ENCODE results near the gene TBC1D10B.
A peak's percentile ranks its signal among the peaks of the same experiment; 100 is the strongest.
"Not testable (repeated sequence)": the region's sequence is repeated elsewhere in the genome, so short reads cannot be mapped to it uniquely, and the experiment has no call there.

The TBC1D10B gene

DNA sequence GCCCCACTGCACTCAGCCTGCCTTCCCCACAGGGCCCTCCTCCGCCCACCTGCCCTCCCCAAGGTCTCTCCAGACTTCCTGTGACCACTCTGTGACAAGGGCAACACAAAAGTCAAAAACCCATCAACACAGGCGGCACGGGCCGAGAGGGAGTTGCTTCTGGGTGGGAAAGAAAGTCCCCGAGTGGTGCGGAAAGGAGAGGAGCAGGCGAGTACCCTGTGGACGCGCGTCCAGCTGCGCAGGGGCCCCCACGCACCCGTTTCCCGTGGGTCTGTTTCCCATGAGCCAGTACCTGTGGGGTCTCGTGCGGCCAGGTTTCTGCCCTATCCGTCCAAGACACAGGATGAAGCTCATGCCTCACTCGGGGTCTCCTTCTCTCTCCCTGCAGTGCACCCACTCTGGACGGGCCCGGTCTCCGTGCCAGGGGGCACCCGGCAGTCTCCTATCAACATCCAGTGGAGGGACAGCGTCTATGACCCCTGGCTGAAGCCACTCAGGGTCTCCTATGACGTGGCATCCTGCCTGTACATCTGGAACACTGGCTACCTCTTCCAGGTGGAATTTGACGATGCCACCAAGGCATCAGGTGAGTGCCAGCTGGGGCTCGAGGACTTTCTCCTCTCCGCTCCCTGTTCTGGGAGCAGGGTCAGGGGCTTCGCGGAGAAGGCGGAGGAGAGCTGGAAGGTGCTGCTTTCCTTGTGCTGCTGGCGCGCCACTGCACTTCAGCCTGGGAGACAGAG is 27.4 kb downstream of the TBC1D10B start:
- Mint-ChIP-seq H3K4me1 (no peaks in the 10 kb centered on the region), H3K4me3 (no peak overlapping the region)
- no peak for DNase-seq

DNA sequence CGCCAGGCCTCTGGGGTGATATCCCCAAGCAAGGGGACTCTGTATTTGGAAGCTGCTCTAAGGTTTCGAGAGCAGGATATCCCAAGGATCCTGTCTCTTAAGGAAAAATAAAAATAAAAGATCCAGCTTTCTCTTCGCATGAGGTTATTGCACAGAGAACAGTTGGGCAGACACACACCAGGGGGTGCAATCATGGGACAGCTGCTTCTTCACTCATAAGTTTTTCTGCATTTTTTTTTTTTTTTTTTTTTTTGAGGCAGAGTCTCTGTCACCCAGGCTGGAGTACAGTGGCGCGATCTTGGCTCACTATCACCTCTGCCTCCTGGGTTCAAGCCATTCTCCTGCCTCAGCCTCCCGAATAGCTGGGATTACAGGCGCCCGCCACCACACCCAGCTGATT is 28.3 kb downstream of the TBC1D10B start:
- not testable (repeated sequence) for H3K27me3 Mint-ChIP-seq (ENCODE audit: low read depth, poor library complexity); DNase-seq; H3K27ac Mint-ChIP-seq; H3K36me3 Mint-ChIP-seq (ENCODE audit: low read depth); H3K4me3 Mint-ChIP-seq; H3K4me1 Mint-ChIP-seq
- H3K9me3 Mint-ChIP-seq, result peaks cover 12% of the 10 kb centered on the region

More for the DNA sequence above, 27.4 kb downstream of the TBC1D10B start:
- TF ChIP-seq, protein P1, sequence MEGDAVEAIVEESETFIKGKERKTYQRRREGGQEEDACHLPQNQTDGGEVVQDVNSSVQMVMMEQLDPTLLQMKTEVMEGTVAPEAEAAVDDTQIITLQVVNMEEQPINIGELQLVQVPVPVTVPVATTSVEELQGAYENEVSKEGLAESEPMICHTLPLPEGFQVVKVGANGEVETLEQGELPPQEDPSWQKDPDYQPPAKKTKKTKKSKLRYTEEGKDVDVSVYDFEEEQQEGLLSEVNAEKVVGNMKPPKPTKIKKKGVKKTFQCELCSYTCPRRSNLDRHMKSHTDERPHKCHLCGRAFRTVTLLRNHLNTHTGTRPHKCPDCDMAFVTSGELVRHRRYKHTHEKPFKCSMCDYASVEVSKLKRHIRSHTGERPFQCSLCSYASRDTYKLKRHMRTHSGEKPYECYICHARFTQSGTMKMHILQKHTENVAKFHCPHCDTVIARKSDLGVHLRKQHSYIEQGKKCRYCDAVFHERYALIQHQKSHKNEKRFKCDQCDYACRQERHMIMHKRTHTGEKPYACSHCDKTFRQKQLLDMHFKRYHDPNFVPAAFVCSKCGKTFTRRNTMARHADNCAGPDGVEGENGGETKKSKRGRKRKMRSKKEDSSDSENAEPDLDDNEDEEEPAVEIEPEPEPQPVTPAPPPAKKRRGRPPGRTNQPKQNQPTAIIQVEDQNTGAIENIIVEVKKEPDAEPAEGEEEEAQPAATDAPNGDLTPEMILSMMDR (IDR thresholded peaks at IDR 0.05), result no peak
- H3K9me3 Mint-ChIP-seq, result peaks cover 12% of the 10 kb centered on the region
- no peaks in the 10 kb centered on the region for H3K36me3 Mint-ChIP-seq (ENCODE audit: low read depth)
- no peaks in the 10 kb centered on the region for H3K27me3 Mint-ChIP-seq (ENCODE audit: low read depth, poor library complexity)
- no peak overlapping the region for H3K27ac Mint-ChIP-seq

DNA sequence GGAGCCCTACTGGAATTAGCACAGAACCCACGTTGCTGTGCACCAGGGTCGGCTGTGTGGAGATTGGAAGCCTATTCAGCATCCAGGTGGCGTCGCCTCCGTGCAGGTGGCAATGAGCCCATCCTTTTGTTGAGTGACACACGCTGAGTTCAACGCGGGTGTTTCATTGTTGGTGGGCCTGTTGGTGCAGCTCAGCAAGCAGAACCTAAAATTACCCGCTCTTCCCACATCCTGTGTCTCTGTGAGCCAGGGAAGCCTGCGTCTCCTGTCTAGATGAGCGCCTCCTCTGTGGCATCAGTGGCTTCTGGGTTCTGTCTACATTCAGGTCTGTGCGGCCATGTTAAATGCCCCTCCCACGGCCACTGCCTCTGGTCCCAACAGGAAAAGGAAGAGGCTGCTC is 29.7 kb downstream of the TBC1D10B start:
- peaks cover 3% of the 10 kb centered on the region for H3K27me3 Mint-ChIP-seq (ENCODE audit: low read depth, poor library complexity)
- H3K9me3 Mint-ChIP-seq, result peaks cover 12% of the 10 kb centered on the region
- H3K4me1 Mint-ChIP-seq, result peaks cover 12% of the 10 kb centered on the region
- TF ChIP-seq, protein P1 (IDR thresholded peaks at IDR 0.05), result no peak
- no peaks in the 10 kb centered on the region for H3K36me3 Mint-ChIP-seq (ENCODE audit: low read depth)
- DNase-seq, result no peak
- no peak overlapping the region for H3K27ac Mint-ChIP-seq
- no peak overlapping the region for H3K4me3 Mint-ChIP-seq

DNA sequence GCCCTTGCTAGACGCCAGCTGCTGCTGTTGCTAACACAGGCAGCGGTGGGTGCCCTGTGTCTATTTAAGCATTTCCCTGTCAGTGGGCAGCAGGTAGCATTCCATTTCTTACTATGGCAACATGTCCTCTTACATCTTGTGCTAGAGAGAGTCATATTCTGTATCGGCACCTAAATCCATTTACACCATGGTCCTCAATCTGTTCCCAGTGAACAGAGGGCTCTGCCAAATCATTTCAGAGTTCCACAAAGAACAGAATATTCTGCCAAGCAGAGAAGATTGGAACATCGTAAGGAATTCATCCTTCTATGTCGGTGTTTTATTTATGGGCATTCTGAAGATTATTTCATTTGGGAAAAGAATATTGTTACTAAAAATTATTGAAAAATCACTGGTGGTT is 31.6 kb downstream of the TBC1D10B start:
- not testable (repeated sequence) for H3K27me3 Mint-ChIP-seq (ENCODE audit: low read depth, poor library complexity); H3K36me3 Mint-ChIP-seq (ENCODE audit: low read depth); H3K4me3 Mint-ChIP-seq; H3K27ac Mint-ChIP-seq; DNase-seq
- Mint-ChIP-seq H3K4me1 (peaks cover 16% of the 10 kb centered on the region), H3K9me3 (peaks cover 12% of the 10 kb centered on the region)

DNA sequence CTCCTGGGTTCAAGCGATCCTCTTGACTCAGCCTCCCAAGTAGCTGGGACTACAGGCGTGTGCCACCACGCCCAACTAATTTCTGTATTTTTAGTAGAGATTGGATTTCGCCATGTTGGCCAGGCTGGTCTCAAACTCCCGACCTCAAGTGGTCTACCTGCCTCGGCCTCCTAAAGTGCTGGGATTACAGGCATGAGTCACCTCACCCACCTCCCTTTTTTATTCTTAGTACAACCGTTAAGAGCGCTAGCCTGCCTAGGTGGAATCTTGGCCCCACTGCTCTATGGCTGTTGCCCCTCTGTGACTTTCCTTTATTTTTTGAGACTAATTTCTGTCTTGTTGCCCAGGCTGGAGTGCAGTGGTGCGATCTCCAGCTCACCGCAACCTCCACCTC is 32.3 kb downstream of the TBC1D10B start:
- H3K36me3 Mint-ChIP-seq (ENCODE audit: low read depth); H3K4me3 Mint-ChIP-seq; H3K27ac Mint-ChIP-seq; DNase-seq; H3K27me3 Mint-ChIP-seq (ENCODE audit: low read depth, poor library complexity): not testable (repeated sequence)
- Mint-ChIP-seq H3K9me3 (peaks cover 12% of the 10 kb centered on the region), H3K4me1 (peaks cover 16% of the 10 kb centered on the region)

DNA sequence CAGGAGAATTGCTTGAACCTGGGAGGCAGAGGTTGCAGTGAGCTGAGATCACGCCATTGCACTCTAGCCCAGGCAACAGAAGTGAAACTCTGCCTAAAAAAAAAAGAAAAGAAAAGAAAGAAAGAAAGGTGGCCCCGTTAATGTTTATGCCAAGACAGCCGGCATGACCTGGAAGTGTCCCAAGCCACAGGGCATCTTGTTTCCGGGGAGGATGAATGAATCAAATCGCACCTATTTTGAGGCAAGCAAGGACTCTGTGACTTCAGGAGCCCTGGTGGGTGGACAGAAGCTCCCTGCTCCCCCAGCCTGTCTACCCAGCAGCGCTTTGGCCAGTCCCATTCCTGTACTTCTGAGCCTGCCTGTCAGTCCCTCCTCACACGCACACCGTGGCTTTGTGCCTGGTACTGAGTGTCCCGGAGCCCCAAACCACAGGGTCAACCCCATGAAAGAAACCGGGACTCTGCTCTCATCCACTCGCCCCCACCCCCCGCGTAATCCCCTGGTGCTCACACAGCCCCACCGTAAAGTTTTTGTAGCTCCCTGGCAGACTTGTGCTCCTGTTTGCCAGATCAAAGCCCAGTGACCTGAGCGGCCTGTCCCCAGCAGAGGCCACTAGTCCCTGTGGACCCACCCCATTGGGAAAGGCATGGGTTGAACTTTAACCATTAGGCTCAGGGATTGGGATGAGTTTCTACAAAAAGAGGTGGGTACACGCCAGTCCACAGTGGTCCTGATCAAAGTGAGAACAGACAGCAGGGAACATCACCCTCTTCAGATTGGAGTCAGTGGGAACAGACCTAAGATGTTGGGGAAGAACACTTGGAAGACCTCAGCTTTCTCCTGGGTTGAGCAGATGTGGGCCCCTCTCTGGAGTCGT is 34.5 kb downstream of the TBC1D10B start:
- Mint-ChIP-seq H3K27ac (peak overlapping the region; percentile 59), H3K27me3 (ENCODE audit: low read depth, poor library complexity) (peaks cover 3% of the 10 kb centered on the region), H3K4me1 (peaks cover 22% of the 10 kb centered on the region), H3K9me3 (peaks cover 12% of the 10 kb centered on the region), H3K4me3 (peak overlapping the region; percentile 76), H3K36me3 (ENCODE audit: low read depth) (peaks cover 4% of the 10 kb centered on the region)
- no peak for DNase-seq
- TF ChIP-seq, protein P1 (IDR thresholded peaks at IDR 0.05), result no peak

DNA sequence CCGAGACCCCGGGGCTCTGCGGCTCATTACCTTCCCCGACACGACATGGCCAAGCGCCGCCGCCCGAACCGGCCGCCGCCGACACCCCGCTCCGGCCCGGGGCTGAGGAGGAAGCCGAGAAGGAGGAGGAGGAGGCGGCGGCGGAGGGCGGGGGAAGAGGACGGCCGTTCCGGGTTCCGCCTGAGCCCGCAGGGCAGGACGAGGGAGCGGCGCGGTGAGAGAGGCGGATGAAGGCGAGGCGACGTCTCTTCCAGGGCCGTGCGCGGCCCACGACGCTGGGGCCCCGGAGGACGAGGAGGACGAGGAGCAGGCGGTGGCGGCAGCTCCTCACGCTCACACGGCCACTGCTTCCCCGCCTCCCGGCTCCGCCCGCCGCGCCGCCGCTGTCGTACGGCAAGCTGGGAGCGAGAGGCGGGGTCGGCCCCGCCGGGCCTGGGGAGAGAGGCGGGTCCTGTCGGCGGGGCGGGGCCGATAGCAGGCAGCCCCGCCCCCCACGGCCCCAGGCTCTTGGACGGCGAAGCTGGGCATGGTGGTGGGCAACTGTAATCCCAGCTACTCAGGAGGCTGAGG is 35.2 kb downstream of the TBC1D10B start:
- Mint-ChIP-seq H3K4me1 (peaks cover 22% of the 10 kb centered on the region), H3K4me3 (peak overlapping the region; percentile 76), H3K27ac (peak overlapping the region; percentile 59)
- H3K9me3 Mint-ChIP-seq; H3K36me3 Mint-ChIP-seq (ENCODE audit: low read depth); H3K27me3 Mint-ChIP-seq (ENCODE audit: low read depth, poor library complexity): not testable (repeated sequence)
- DNase-seq, result peak; percentile 86

DNA sequence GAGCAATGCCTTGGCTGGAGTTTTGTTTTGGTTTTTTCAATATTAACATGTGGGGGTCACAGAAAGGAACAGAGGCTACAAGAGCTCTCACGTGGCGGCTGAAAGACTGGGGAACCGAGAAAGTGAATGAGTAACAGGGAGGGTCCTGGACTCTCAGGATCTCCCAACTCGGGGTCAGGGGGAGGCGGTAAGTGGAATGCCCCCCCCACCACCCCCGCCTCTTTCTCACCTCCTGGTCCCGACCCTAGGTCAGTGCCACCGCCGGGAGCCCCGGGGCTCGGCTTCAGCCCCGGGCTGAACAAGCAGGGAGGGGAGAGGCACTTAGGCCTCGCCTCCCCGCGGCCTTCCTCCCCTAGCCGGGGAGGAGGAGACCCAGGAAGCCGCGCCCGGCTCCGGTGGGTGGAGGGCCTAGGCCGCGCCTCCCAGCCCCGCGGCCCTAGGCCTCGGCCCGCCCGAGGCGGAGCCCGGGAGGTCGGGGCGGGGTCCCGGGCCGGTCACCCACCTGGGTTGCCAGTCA is 35.8 kb downstream of the TBC1D10B start:
- peak overlapping the region; percentile 96 for H3K27ac Mint-ChIP-seq
- DNase-seq, result peak; percentile 79
- H3K9me3 Mint-ChIP-seq; H3K27me3 Mint-ChIP-seq (ENCODE audit: low read depth, poor library complexity); H3K36me3 Mint-ChIP-seq (ENCODE audit: low read depth): not testable (repeated sequence)
- H3K4me3 Mint-ChIP-seq, result peak overlapping the region; percentile 97
- peaks cover 22% of the 10 kb centered on the region for H3K4me1 Mint-ChIP-seq

DNA sequence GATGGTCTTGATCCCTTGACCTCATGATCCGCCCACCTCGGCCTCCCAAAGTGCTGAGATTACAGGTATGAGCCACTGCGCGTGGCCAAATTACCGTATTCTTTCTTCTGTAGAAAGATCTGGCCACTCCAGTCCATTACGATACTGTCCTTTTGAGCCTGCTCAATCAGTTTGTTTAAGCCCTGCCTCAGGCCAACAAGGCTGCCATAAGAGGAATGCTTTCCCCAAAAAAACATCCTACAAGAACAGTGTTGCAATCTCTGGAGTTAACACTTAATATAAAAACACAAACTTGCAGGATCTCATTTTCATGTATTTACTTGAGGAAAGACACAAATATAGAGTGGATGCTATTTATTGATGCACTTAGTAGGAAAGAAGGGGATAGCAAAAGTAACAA is 46.1 kb downstream of the TBC1D10B start:
- Mint-ChIP-seq H3K36me3 (ENCODE audit: low read depth) (peaks cover 28% of the 10 kb centered on the region), H3K27ac (peak overlapping the region; percentile 14)
- H3K27me3 Mint-ChIP-seq (ENCODE audit: low read depth, poor library complexity); H3K9me3 Mint-ChIP-seq; DNase-seq; H3K4me3 Mint-ChIP-seq; H3K4me1 Mint-ChIP-seq: not testable (repeated sequence)

DNA sequence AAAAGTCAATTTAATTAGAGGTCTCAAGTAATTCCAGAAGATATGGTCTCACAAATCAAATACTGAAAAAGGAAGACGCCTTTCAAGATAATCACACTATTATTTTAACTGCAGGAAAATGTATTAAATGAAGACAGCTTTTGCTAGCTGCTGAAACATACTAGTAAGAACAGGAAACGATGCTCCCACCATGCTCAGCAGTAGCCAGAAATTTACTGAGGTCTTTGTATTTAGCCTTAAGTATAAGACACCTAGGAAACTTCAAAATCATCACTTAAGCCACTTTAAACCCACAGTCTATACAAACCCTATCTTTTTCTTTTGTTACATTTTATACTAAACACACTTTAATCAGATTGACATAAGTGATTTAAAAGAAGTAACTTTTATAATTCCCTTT is 51.6 kb downstream of the TBC1D10B start:
- H3K36me3 Mint-ChIP-seq (ENCODE audit: low read depth), result peaks cover 23% of the 10 kb centered on the region
- H3K27ac Mint-ChIP-seq; H3K4me1 Mint-ChIP-seq; DNase-seq; H3K4me3 Mint-ChIP-seq; H3K9me3 Mint-ChIP-seq; H3K27me3 Mint-ChIP-seq (ENCODE audit: low read depth, poor library complexity): not testable (repeated sequence)

DNA sequence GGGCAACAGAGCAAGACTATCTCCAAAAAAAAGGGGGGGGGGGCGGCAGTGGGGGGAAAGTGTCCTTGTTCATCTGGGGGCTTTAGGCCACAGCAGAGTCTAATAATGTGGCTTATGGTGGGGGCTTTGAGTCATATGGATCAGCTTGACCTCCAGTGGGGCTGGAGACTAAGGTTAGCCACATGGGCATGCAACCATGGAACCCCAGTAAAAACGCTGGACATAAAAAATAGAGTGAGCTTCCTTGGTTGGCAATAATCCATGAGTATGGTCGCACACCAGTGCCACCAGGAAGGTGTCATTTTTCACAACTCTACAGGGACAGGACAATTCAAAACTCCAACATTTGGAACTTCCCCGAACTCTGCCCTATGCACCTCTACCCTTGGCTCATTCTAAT is 59.4 kb downstream of the TBC1D10B start:
- H3K9me3 Mint-ChIP-seq; H3K4me3 Mint-ChIP-seq; H3K27me3 Mint-ChIP-seq (ENCODE audit: low read depth, poor library complexity); DNase-seq; H3K4me1 Mint-ChIP-seq; H3K27ac Mint-ChIP-seq: not testable (repeated sequence)
- H3K36me3 Mint-ChIP-seq (ENCODE audit: low read depth), result peaks cover 16% of the 10 kb centered on the region

Data from nephron progenitor cell (in vitro differentiated cells).